ENCODE results near the gene TP53INP2. TPM values are rescaled to one million over a fixed set of nuclear protein-coding genes. Genes with fewer than 3 reads are reported as not detected.

TP53INP2 gene
- total and polyA plus RNA-seq, 2 donors (not counting 3 experiments of a cell fraction or from before 2014, with no cell fraction given), result 18.3 to 30.5 TPM

GRCh38 chr20:34683667-34684066, 20.5 kb upstream of the TP53INP2 start:
- no peaks in the 10 kb centered on the region for H3K79me2 ChIP-seq (ENCODE audit: control insufficient read depth, insufficient read depth, low read length)
- ChIA-PET CTCF (interaction anchor here (0.7 kb wide), 1 partner anchor 24 kb away, joined by 4 read pairs; no protein-coding TSS in a partner anchor), POLR2A (no interaction called here)
- H3K9me3 ChIP-seq (replicated peaks; ENCODE audit: control insufficient read depth, insufficient read depth, low read length), result no peaks in the 10 kb centered on the region
- H3K27ac ChIP-seq (ENCODE audit: insufficient read depth, low read depth, low read length), result no peak overlapping the region
- no peaks in the 10 kb centered on the region for H3K27me3 ChIP-seq (ENCODE audit: control insufficient read depth in 2 of 2, insufficient read depth in 2 of 2, low read length in 2 of 2)
- no peak for DNase-seq (ENCODE audit: low read depth, low spot score)
- no peaks in the 10 kb centered on the region for H3K9me1 ChIP-seq (replicated peaks; ENCODE audit: control insufficient read depth, extremely low read depth, insufficient read depth, low read length)
- H2AFZ ChIP-seq (ENCODE audit: low read depth, low read length), result no peak overlapping the region
- intact Hi-C loops (cut with micrococcal nuclease), result no loop called here
- no peak overlapping the region for H3K9ac ChIP-seq (replicated peaks; ENCODE audit: extremely low read depth, insufficient read depth, low read length)
- H3K4me3 ChIP-seq (replicated peaks in 1 of 3; ENCODE audit: insufficient read depth in 1 of 3, low read depth in 1 of 3, low read length in 3 of 3), result no peak overlapping the region
- no TSS peak for BruUV-seq (replicated peaks)
- no peaks in the 10 kb centered on the region for H4K20me1 ChIP-seq (replicated peaks; ENCODE audit: control insufficient read depth, extremely low read depth, insufficient read depth, low read length)
- TF ChIP-seq CTCF (IDR thresholded peaks at IDR 0.05; ENCODE audit: extremely low read depth in 1 of 2, insufficient read depth in 1 of 2, low read depth in 1 of 2, low read length in 2 of 2) (no peak), MAX (IDR thresholded peaks at IDR 0.05; ENCODE audit: insufficient read depth, insufficient read length) (no peak), FOS (IDR thresholded peaks at IDR 0.05; ENCODE audit: borderline replicate concordance, insufficient read depth, low read length) (no peak), POLR2A (IDR thresholded peaks at IDR 0.05; ENCODE audit: low read depth, low read length) (no peak), JUN (IDR thresholded peaks at IDR 0.05; ENCODE audit: borderline replicate concordance, insufficient read depth, insufficient read length, low read depth) (no peak), MYC (IDR thresholded peaks at IDR 0.05; ENCODE audit: low read depth, low read length) (no peak), POLR2AphosphoS5 (IDR thresholded peaks at IDR 0.05; ENCODE audit: insufficient read depth, low read depth, low read length) (no peak), EZH2 (IDR thresholded peaks at IDR 0.05; ENCODE audit: borderline replicate concordance, low read depth, low read length, severe bottlenecking) (no peak), GATA2 (IDR thresholded peaks at IDR 0.05; ENCODE audit: insufficient read depth, insufficient read length, low read depth, low read length) (no peak)
- no peaks in the 10 kb centered on the region for H3K36me3 ChIP-seq (ENCODE audit: control insufficient read depth in 2 of 2, extremely low read depth in 1 of 2, insufficient read depth in 2 of 2, low read length in 2 of 2)
- FAIRE-seq, result no peak
- dilution Hi-C loops (cut with MboI; ENCODE audit: extremely low pct_ligation_motif_present, low sequenced_read_pairs), result no loop called here
- no peak overlapping the region for H3K4me2 ChIP-seq (ENCODE audit: insufficient read depth, low read length)
- no peaks in the 10 kb centered on the region for H3K4me1 ChIP-seq (ENCODE audit: control insufficient read depth, extremely low read depth, insufficient read depth, low read length)
